Osteocyte (in vitro differentiated cells): ENCODE results near the gene LAMB2. TPM values are rescaled to one million over a fixed set of nuclear protein-coding genes. Genes with fewer than 3 reads are reported as not detected.

Experiments used
- DNase-seq: peaks from one replicate; pipeline ENCODE4 v3.0.0; 2021; ENCODE audit warnings: mixed read lengths; ENCODE audit not compliant: unreplicated experiment; ENCODE audit errors: extremely low spot score
- H3K27ac Mint-ChIP-seq: one replicate; pipeline ENCODE4 v1.8.0; 2021; ENCODE audit warnings: mild to moderate bottlenecking, mixed read lengths; ENCODE audit not compliant: unreplicated experiment
- H3K27me3 Mint-ChIP-seq: one replicate; pipeline ENCODE4 v1.8.0; 2021; ENCODE audit warnings: mixed read lengths; ENCODE audit not compliant: unreplicated experiment
- H3K36me3 Mint-ChIP-seq: one replicate; pipeline ENCODE4 v1.8.0; 2021; ENCODE audit warnings: mixed read lengths; ENCODE audit not compliant: unreplicated experiment
- H3K4me1 Mint-ChIP-seq: one replicate; pipeline ENCODE4 v1.8.0; 2021; ENCODE audit warnings: mixed read lengths; ENCODE audit not compliant: unreplicated experiment
- H3K4me3 Mint-ChIP-seq: one replicate; pipeline ENCODE4 v1.8.0; 2021; ENCODE audit warnings: mild to moderate bottlenecking, moderate library complexity, mixed read lengths; ENCODE audit not compliant: unreplicated experiment
- H3K9me3 Mint-ChIP-seq: one replicate; pipeline ENCODE4 v1.8.0; 2021; ENCODE audit warnings: mixed read lengths; ENCODE audit not compliant: unreplicated experiment
- CTCF ChIP-seq: fragments of 200-600 bp; sonication (generic); IDR thresholded peaks from 2 replicates; pipeline ENCODE4 v1.5.0; 2021; ENCODE audit warnings: antibody characterized with exemption, mild to moderate bottlenecking, moderate library complexity
- total RNA-seq: library from RNA; stranded (reverse); gene quantifications from 2 replicates; pipeline ENCODE4 v1.2.1, GENCODE V29; 2021

The LAMB2 gene
- total RNA-seq, 1 donor from 2014 or later: 721 TPM

GRCh38 chr3:49158792-49159191 is 25.9 kb upstream of the LAMB2 start:
- Mint-ChIP-seq H3K27me3 (no peaks in the 10 kb centered on the region), H3K36me3 (peaks cover 2% of the 10 kb centered on the region), H3K27ac (no peak overlapping the region), H3K4me1 (no peaks in the 10 kb centered on the region), H3K4me3 (no peak overlapping the region), H3K9me3 (no peaks in the 10 kb centered on the region)
- no peak for DNase-seq
- TF ChIP-seq CTCF: no peak

- DNase-seq: no peak
- Mint-ChIP-seq H3K36me3 (no peaks in the 10 kb centered on the region), H3K4me1 (no peaks in the 10 kb centered on the region), H3K9me3 (no peaks in the 10 kb centered on the region), H3K27ac (no peak overlapping the region), H3K4me3 (no peak overlapping the region), H3K27me3 (no peaks in the 10 kb centered on the region)
- TF ChIP-seq CTCF: peak; percentile 24
These were observed 25.4 kb upstream of the LAMB2 start for GRCh38 chr3:49158103-49158709.

GRCh38 chr3:49157289-49157688 is 24.4 kb upstream of the LAMB2 start:
- no peaks in the 10 kb centered on the region for H3K9me3 Mint-ChIP-seq
- H3K27me3 Mint-ChIP-seq: no peaks in the 10 kb centered on the region
- TF ChIP-seq CTCF: no peak
- H3K4me1 Mint-ChIP-seq: no peaks in the 10 kb centered on the region
- no peak overlapping the region for H3K27ac Mint-ChIP-seq
- no peaks in the 10 kb centered on the region for H3K36me3 Mint-ChIP-seq
- H3K4me3 Mint-ChIP-seq: no peak overlapping the region
- DNase-seq: no peak

GRCh38 chr3:49153349-49153912 is 20.6 kb upstream of the LAMB2 start:
- no peak for DNase-seq
- TF ChIP-seq CTCF: no peak
- H3K9me3 Mint-ChIP-seq: no peaks in the 10 kb centered on the region
- no peaks in the 10 kb centered on the region for H3K36me3 Mint-ChIP-seq
- H3K27me3 Mint-ChIP-seq: no peaks in the 10 kb centered on the region
- H3K27ac Mint-ChIP-seq: no peak overlapping the region
- H3K4me3 Mint-ChIP-seq: no peak overlapping the region
- H3K4me1 Mint-ChIP-seq: no peaks in the 10 kb centered on the region

- Mint-ChIP-seq H3K27me3 (peaks cover 2% of the 10 kb centered on the region), H3K4me1 (no peaks in the 10 kb centered on the region)
- no peak for TF ChIP-seq CTCF
These were observed 18.8 kb upstream of the LAMB2 start for GRCh38 chr3:49151610-49152009.

More at GRCh38 chr3:49151610-49152009, 18.8 kb upstream of the LAMB2 start:
- no peaks in the 10 kb centered on the region for H3K9me3 Mint-ChIP-seq
- no peaks in the 10 kb centered on the region for H3K36me3 Mint-ChIP-seq
- DNase-seq: no peak
- H3K4me3 Mint-ChIP-seq: no peak overlapping the region
- H3K27ac Mint-ChIP-seq: no peak overlapping the region
